HG03457 (cell line): ENCODE results near the gene KCNC3.

Experiments used
- ATAC-seq: cut with Tn5 transposase; IDR thresholded peaks from one replicate; pipeline ENCODE4 v1.9.1; 2021; ENCODE audit warnings: moderate number of reproducible peaks; ENCODE audit not compliant: unreplicated experiment

KCNC3 gene

GRCh38 chr19:50328224-50328872, 829 bp downstream of the KCNC3 start:
- ATAC-seq: no peak

- no peak for ATAC-seq
Measured at GRCh38 chr19:50327461-50328223, 1.5 kb downstream of the KCNC3 start.

- no peak for ATAC-seq
Measured at GRCh38 chr19:50327013-50327412, 2.2 kb downstream of the KCNC3 start.

- ATAC-seq: no peak
Measured at GRCh38 chr19:50326101-50326664, 3.0 kb downstream of the KCNC3 start.

GRCh38 chr19:50325310-50326100, 3.7 kb downstream of the KCNC3 start:
- no peak for ATAC-seq

- no peak for ATAC-seq
Measured at GRCh38 chr19:50324331-50324730, 4.8 kb downstream of the KCNC3 start.

GRCh38 chr19:50323782-50324133, 5.4 kb downstream of the KCNC3 start:
- no peak for ATAC-seq

- ATAC-seq: no peak
Measured at GRCh38 chr19:50322931-50323781, 6.0 kb downstream of the KCNC3 start.

GRCh38 chr19:50322234-50322633, 6.9 kb downstream of the KCNC3 start:
- ATAC-seq: no peak

- no peak for ATAC-seq
Measured at GRCh38 chr19:50321831-50322230, 7.3 kb downstream of the KCNC3 start.

- ATAC-seq: no peak
Measured at GRCh38 chr19:50320596-50320995, 8.6 kb downstream of the KCNC3 start.

- no peak for ATAC-seq
Measured at GRCh38 chr19:50320051-50320450, 9.1 kb downstream of the KCNC3 start.

GRCh38 chr19:50319156-50319555, 10.0 kb downstream of the KCNC3 start:
- ATAC-seq: no peak

- ATAC-seq: no peak
Measured at GRCh38 chr19:50318438-50318837, 10.7 kb downstream of the KCNC3 start.

- no peak for ATAC-seq
Measured at GRCh38 chr19:50317115-50317514, 12.1 kb downstream of the KCNC3 start.

GRCh38 chr19:50315773-50316448, 13.3 kb downstream of the KCNC3 start:
- ATAC-seq: no peak

- ATAC-seq: no peak
Measured at GRCh38 chr19:50314724-50315708, 14.2 kb downstream of the KCNC3 start.

GRCh38 chr19:50313812-50314536, 15.2 kb downstream of the KCNC3 start:
- ATAC-seq: no peak
